CD8-positive, alpha-beta memory T cell (primary cell): Measurements from ENCODE around the gene ALG1. TPM values are rescaled to one million over a fixed set of nuclear protein-coding genes. Genes with fewer than 3 reads are reported as not detected.

Source experiments
- CTCF ChIA-PET: fragments of 350-600 bp; sonication (Branson Sonifier 250); formaldehyde crosslinking; loops from one replicate; lab custom pipeline; 2021; ENCODE audit warnings: antibody characterized with exemption; lab: Charles Lee
- POLR2A ChIA-PET: fragments of 350-600 bp; sonication (Branson Sonifier 250); formaldehyde crosslinking; loops from one replicate; lab custom pipeline; 2021; ENCODE audit warnings: antibody characterized with exemption; lab: Charles Lee
- DNase-seq, 5 donors: peaks; one replicate each; pipeline versions ENCODE4 v3.0.0 to v3.0.0-alpha.2; 2020 to 2022; ENCODE audit warnings: mixed read lengths in 1 of 5
- H3K27ac ChIP-seq: one replicate; pipeline ENCODE4 v1.7.0; 2013; ENCODE audit warnings: low read depth, mild to moderate bottlenecking, low read length, moderate library complexity
- H3K27me3 ChIP-seq: 2 replicates; pipeline ENCODE4 v1.7.0; 2013; ENCODE audit warnings: low read length, mild to moderate bottlenecking; ENCODE audit not compliant: insufficient read depth, poor library complexity, severe bottlenecking
- H3K36me3 ChIP-seq: 2 replicates; pipeline ENCODE4 v1.7.0; 2013; ENCODE audit warnings: mild to moderate bottlenecking, low read length, moderate library complexity; ENCODE audit not compliant: insufficient read depth
- H3K4me1 ChIP-seq: 2 replicates; pipeline ENCODE4 v1.7.0; 2013; ENCODE audit warnings: mild to moderate bottlenecking, low read length, moderate library complexity; ENCODE audit not compliant: insufficient read depth
- H3K4me3 ChIP-seq: 2 replicates; pipeline ENCODE4 v1.7.0; 2013; ENCODE audit warnings: mild to moderate bottlenecking, low read length
- H3K9me3 ChIP-seq: 2 replicates; pipeline ENCODE4 v1.7.0; 2013; ENCODE audit warnings: mild to moderate bottlenecking, low read length
- H3K27ac Mint-ChIP-seq, 8 donors: one replicate each; pipeline ENCODE4 v1.8.0; 2020 to 2021; ENCODE audit warnings: mixed read lengths in 8 of 8, mild to moderate bottlenecking in 6 of 8, inconsistent platforms in 3 of 8, moderate library complexity in 3 of 8
- H3K27me3 Mint-ChIP-seq, 2 donors: one replicate each; pipeline ENCODE4 v1.8.0; 2020 to 2021; ENCODE audit warnings: mixed read lengths in 2 of 2, mild to moderate bottlenecking in 1 of 2, moderate library complexity in 1 of 2
- H3K36me3 Mint-ChIP-seq, 3 donors: one replicate each; pipeline ENCODE4 v1.8.0; 2020 to 2021; ENCODE audit warnings: mixed read lengths in 3 of 3, inconsistent platforms in 1 of 3, mild to moderate bottlenecking in 1 of 3
- H3K4me1 Mint-ChIP-seq, 3 donors: one replicate each; pipeline ENCODE4 v1.8.0; 2020 to 2021; ENCODE audit warnings: mixed read lengths in 3 of 3, inconsistent platforms in 1 of 3, mild to moderate bottlenecking in 1 of 3
- H3K4me3 Mint-ChIP-seq, 7 donors: one replicate each; pipeline ENCODE4 v1.8.0; 2020 to 2021; ENCODE audit warnings: mixed read lengths in 7 of 7, mild to moderate bottlenecking in 6 of 7, moderate library complexity in 4 of 7, inconsistent platforms in 2 of 7
- H3K9me3 Mint-ChIP-seq, 5 donors: one replicate each; pipeline ENCODE4 v1.8.0; 2020 to 2022; ENCODE audit warnings: mixed read lengths in 5 of 5, mild to moderate bottlenecking in 3 of 5, moderate library complexity in 2 of 5, inconsistent platforms in 1 of 5
- polyA plus RNA-seq: library from polyadenylated mRNA; unstranded; fragments of 300-500 nt; fragmentation: Illumina TruSeq; gene quantifications from one replicate; pipeline ENCODE4 v1.2.3, GENCODE V29; 2021
- total RNA-seq, 2 experiments: library from RNA; stranded (reverse); gene quantifications; one replicate each; pipeline ENCODE4 v1.2.3, GENCODE V29; 2021

The ALG1 gene, protein sequence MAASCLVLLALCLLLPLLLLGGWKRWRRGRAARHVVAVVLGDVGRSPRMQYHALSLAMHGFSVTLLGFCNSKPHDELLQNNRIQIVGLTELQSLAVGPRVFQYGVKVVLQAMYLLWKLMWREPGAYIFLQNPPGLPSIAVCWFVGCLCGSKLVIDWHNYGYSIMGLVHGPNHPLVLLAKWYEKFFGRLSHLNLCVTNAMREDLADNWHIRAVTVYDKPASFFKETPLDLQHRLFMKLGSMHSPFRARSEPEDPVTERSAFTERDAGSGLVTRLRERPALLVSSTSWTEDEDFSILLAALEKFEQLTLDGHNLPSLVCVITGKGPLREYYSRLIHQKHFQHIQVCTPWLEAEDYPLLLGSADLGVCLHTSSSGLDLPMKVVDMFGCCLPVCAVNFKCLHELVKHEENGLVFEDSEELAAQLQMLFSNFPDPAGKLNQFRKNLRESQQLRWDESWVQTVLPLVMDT
- total RNA-seq (10 to 100 TPM; 47.8 to 50.7 TPM), polyA plus RNA-seq (32.8 TPM)

DNA sequence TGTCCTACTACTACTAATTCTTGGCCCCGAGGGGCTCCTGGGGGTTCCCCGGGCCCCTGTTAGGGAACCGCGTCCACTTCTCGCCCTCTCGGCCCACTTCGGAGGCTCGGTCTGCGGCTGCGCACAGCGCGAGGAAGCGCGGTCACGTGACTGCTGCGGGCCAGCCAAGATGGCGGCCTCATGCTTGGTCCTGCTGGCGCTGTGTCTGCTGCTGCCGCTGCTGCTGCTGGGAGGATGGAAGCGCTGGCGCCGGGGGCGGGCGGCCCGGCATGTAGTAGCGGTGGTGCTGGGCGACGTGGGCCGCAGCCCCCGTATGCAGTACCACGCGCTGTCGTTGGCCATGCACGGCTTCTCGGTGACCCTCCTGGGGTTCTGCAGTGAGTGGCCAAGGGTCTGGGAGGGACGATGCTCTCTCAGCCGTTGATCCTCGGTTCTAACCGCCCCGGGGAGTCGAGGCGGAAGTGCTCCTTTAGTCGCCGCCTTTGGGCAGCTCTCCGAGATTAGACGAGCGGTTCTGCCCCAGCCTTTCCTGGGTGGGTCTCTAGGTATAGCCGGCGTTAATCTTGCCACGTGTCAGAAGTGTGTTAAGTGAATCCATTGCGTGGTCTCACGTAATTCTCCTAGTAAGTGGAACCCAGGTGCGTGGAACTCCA is at the start of gene ALG1:
Gene ALG1 (plus strand): TSS at position 163 of the 653 bp plus-strand sequence. CDS start 7 bp downstream, at position 170.
- Mint-ChIP-seq H3K27ac (peak within 1 kb of the TSS; percentile 95 to 99 (median 96)), H3K9me3 (no peaks in the 10 kb centered on the region), H3K4me3 (peak within 1 kb of the TSS; percentile 87 to 99 (median 94)), H3K4me1 (peaks cover 30 to 39% (median 31%) of the 10 kb centered on the region in 3 donors), H3K27me3 (no peaks in the 10 kb centered on the region), H3K36me3 (peaks cover 0 to 34% (median 3%) of the 10 kb centered on the region in 3 donors)
- no peaks in the 10 kb centered on the region for H3K27me3 ChIP-seq
- no peaks in the 10 kb centered on the region for H3K9me3 ChIP-seq
- H3K4me1 ChIP-seq: peaks cover 19% of the 10 kb centered on the region
- peak; percentile 85 to 93 (median 86) for DNase-seq
- peak within 1 kb of the TSS; percentile 73 for H3K27ac ChIP-seq
- ChIA-PET POLR2A (interaction anchor here (1.8 kb wide), 1 partner anchor 38 kb away, joined by 10 read pairs; the partner anchor contains the start of gene NAGPA), CTCF (interaction anchor here (1.2 to 1.4 kb wide), 3 partner anchors 13 to 38 kb away, joined by 4 read pairs; partner anchors contain the start of gene NAGPA)
- peaks cover 16% of the 10 kb centered on the region for H3K36me3 ChIP-seq
- H3K4me3 ChIP-seq: peak within 1 kb of the TSS; percentile 69

DNA sequence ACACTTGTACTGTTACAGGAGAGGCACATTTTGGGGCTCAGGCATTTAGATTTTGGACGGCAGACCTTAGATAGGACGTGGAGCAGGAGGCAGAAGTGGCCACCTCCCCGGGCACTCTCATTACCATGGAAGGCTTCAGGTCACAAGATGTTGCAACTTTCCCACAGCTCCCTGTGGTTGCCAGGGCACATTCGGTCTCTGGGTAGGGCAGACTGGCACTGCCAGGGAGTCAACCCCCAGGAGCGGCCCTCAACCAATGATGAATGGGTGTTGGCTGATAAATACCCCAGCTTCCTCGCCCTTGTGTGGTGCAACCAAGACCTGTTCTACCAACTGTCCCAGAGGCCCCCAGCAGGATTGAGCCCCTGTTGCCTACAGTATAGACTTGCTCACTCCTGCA is 49.1 kb upstream of the ALG1 start:
- ChIA-PET CTCF (no interaction called here), POLR2A (no interaction called here)
- Histone ChIP-seq H3K36me3 (no peaks in the 10 kb centered on the region), H3K9me3 (no peaks in the 10 kb centered on the region), H3K27me3 (no peaks in the 10 kb centered on the region), H3K4me3 (no peak overlapping the region), H3K4me1 (no peaks in the 10 kb centered on the region), H3K27ac (no peak overlapping the region)
- no peaks in the 10 kb centered on the region for H3K4me1 Mint-ChIP-seq
- H3K27me3 Mint-ChIP-seq: peaks cover 0 to 2% of the 10 kb centered on the region in 2 donors
- H3K36me3 Mint-ChIP-seq: peaks cover 0 to 16% (median 0%) of the 10 kb centered on the region in 3 donors
- DNase-seq: no peak
- peak overlapping the region in 1 of 8 donors; percentile 79 for H3K27ac Mint-ChIP-seq
- no peaks in the 10 kb centered on the region for H3K9me3 Mint-ChIP-seq
- no peak overlapping the region for H3K4me3 Mint-ChIP-seq

DNA sequence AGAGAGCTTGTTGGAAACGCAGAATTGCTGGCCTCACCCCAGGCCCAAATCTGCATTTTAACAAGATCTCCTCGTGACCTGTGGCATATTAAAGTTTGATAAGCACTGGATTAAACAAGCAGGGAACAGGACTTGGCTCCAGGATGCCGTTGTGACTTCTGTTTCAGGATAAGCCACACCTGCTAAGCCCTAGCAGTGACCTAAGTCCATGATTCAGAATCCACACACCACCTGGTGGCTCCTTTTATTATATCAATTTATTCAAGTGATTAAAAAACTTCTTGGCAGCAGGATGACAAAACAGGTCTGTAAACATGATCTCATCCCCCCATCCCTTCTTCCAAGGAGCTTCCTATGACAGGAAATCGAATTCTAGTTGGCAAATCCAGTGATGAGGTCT is 47.0 kb upstream of the ALG1 start:
- no peaks in the 10 kb centered on the region for H3K9me3 ChIP-seq
- Mint-ChIP-seq H3K9me3 (no peaks in the 10 kb centered on the region), H3K27ac (no peak overlapping the region), H3K4me3 (no peak overlapping the region), H3K27me3 (peaks cover 0 to 2% of the 10 kb centered on the region in 2 donors), H3K36me3 (peaks cover 0 to 32% (median 3%) of the 10 kb centered on the region in 3 donors), H3K4me1 (no peaks in the 10 kb centered on the region)
- no peak overlapping the region for H3K4me3 ChIP-seq
- H3K27me3 ChIP-seq: no peaks in the 10 kb centered on the region
- POLR2A ChIA-PET: no interaction called here
- no peaks in the 10 kb centered on the region for H3K4me1 ChIP-seq
- H3K36me3 ChIP-seq: no peaks in the 10 kb centered on the region
- H3K27ac ChIP-seq: no peak overlapping the region
- no peak for DNase-seq
- CTCF ChIA-PET: interaction anchor here (0.6 kb wide), 1 partner anchor 55 kb away, joined by 3 read pairs; no protein-coding TSS in a partner anchor

DNA sequence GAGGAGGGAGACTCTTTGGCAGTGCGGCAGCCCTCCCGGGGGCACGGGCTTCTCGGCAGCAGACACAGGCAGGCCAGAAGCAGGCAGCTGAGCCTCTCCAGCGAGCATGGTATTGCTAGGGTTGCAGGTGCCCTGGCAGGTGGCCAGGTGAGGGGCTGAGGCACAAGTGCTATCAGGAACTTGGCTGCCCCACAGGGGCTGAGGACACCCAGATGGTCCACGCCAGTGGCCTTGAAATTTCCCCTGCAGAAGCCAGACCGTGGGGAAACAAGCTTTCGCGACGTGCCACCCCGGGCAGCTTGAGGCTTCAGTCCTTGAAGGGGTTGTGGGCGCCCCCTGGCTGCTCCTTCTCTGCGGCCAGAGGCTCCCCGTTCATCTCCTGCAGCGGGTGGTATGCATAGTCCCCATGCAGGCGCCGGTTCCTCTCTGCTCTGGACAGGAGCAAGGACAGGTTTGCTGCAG is 46.4 kb upstream of the ALG1 start:
- no peaks in the 10 kb centered on the region for H3K9me3 Mint-ChIP-seq
- H3K4me1 ChIP-seq: no peaks in the 10 kb centered on the region
- no peaks in the 10 kb centered on the region for H3K4me1 Mint-ChIP-seq
- DNase-seq: peak in 1 of 5 donors; percentile 36
- no peaks in the 10 kb centered on the region for H3K9me3 ChIP-seq
- no peak overlapping the region for H3K4me3 Mint-ChIP-seq
- no peak overlapping the region for H3K27ac Mint-ChIP-seq
- H3K27me3 ChIP-seq: no peaks in the 10 kb centered on the region
- no peak overlapping the region for H3K27ac ChIP-seq
- ChIA-PET CTCF (no interaction called here), POLR2A (no interaction called here)
- H3K36me3 Mint-ChIP-seq: peaks cover 0 to 36% (median 3%) of the 10 kb centered on the region in 3 donors
- peaks cover 0 to 2% of the 10 kb centered on the region in 2 donors for H3K27me3 Mint-ChIP-seq
- no peak overlapping the region for H3K4me3 ChIP-seq
- no peaks in the 10 kb centered on the region for H3K36me3 ChIP-seq

DNA sequence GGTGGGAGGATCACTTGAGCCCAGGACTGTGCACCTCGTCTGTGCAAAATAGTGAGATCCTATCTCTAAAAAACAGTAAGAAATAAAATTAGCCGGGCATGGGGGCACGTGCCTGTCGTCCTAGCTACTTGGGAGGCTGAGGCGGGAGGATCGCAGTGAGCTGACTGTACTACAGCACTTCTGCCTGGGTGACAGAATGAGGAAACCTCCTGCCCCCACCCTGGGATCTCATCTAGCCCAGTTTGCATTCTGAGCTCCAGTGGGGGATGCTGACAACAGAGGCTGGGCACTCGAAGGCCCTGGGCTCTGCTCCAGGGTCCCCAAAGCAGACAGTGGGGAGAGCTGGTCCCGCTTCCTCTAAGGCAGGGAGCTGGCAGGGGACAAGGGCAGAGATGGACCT is 45.0 kb upstream of the ALG1 start:
- CTCF ChIA-PET: no interaction called here
- Histone ChIP-seq H3K27me3 (no peaks in the 10 kb centered on the region), H3K27ac (no peak overlapping the region), H3K4me1 (no peaks in the 10 kb centered on the region), H3K4me3 (no peak overlapping the region), H3K9me3 (no peaks in the 10 kb centered on the region), H3K36me3 (no peaks in the 10 kb centered on the region)
- H3K4me1 Mint-ChIP-seq: no peaks in the 10 kb centered on the region
- peaks cover 0 to 46% (median 5%) of the 10 kb centered on the region in 3 donors for H3K36me3 Mint-ChIP-seq
- H3K27me3 Mint-ChIP-seq: peaks cover 0 to 2% of the 10 kb centered on the region in 2 donors
- no peak overlapping the region for H3K27ac Mint-ChIP-seq
- peak in 1 of 5 donors; percentile 16 for DNase-seq
- no peak overlapping the region for H3K4me3 Mint-ChIP-seq
- no peaks in the 10 kb centered on the region for H3K9me3 Mint-ChIP-seq
- POLR2A ChIA-PET: no interaction called here

DNA sequence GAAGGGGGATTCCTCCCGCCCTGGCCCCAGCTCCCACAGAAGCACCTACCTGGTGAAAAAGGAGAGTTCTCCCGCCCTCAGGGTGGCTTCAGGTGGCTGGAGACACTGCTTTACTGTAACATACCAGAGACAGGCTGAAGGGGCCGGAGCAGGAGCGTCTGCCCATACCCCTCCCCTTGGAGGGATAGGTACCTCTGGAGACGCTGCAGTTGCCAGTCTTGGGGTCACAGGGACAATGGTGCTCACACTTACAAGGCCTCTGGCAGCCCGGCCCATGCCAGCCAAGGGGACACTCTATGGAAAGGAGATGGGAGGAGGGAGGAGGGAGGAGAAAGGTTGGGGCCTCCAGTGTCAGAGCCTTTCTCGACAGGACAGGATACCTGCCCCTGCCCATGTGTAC is 44.6 kb upstream of the ALG1 start:
- Mint-ChIP-seq H3K36me3 (peaks cover 0 to 49% (median 5%) of the 10 kb centered on the region in 3 donors), H3K4me1 (peaks cover 0 to 4% (median 0%) of the 10 kb centered on the region in 3 donors), H3K9me3 (no peaks in the 10 kb centered on the region), H3K27me3 (no peaks in the 10 kb centered on the region), H3K27ac (no peak overlapping the region), H3K4me3 (no peak overlapping the region)
- Histone ChIP-seq H3K27ac (no peak overlapping the region), H3K4me3 (no peak overlapping the region), H3K36me3 (no peaks in the 10 kb centered on the region), H3K27me3 (no peaks in the 10 kb centered on the region), H3K4me1 (no peaks in the 10 kb centered on the region), H3K9me3 (no peaks in the 10 kb centered on the region)
- ChIA-PET POLR2A (no interaction called here), CTCF (no interaction called here)
- peak in 1 of 5 donors; percentile 24 for DNase-seq

DNA sequence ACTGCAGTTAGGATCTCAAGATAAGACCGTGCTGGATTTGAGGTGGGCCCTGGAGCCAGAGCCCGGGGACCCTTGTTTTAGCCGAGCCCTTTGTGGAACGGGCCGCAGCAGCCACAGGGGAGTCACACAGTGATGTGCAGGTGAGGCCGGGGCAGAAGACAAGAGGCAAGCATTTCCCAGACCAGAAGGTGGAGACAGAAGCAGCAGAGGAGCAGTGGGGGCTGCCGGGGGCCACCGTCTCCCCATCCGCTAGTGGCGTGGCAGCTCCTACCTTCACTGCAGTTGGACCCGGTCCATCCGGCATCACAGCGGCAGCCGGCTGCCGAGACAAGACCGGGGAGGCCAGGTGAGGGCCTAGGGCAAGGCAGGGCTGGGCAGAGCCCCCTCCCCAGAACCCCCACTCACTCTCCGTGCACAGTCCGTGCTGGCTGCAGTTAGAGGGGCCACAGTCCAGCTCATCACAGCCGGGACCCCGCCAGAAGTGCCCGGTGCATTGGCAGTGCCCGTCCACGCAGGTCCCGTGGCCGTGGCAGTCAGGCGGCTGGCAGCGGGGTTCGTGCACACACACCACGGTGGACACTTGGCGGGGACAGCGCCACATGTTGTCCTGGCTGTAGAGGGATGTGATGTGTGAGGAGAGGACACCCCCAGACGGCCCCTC is 43.9 kb upstream of the ALG1 start:
- Mint-ChIP-seq H3K27me3 (no peaks in the 10 kb centered on the region), H3K36me3 (peaks cover 0 to 49% (median 6%) of the 10 kb centered on the region in 3 donors), H3K9me3 (no peaks in the 10 kb centered on the region), H3K4me3 (no peak overlapping the region), H3K27ac (no peak overlapping the region), H3K4me1 (peaks cover 2 to 8% (median 3%) of the 10 kb centered on the region in 3 donors)
- H3K36me3 ChIP-seq: no peaks in the 10 kb centered on the region
- peaks cover 3% of the 10 kb centered on the region for H3K4me1 ChIP-seq
- no peak overlapping the region for H3K27ac ChIP-seq
- peak in 1 of 5 donors; percentile 42 for DNase-seq
- ChIA-PET POLR2A (no interaction called here), CTCF (no interaction called here)
- H3K4me3 ChIP-seq: no peak overlapping the region
- no peaks in the 10 kb centered on the region for H3K9me3 ChIP-seq
- no peaks in the 10 kb centered on the region for H3K27me3 ChIP-seq
